A549 (cell line): ENCODE results near the gene CDC37L1.

Source experiments
- BHLHE40 ChIP-seq: IDR thresholded peaks from 2 replicates; pipeline ENCODE4 v1.6.1; 2012; ENCODE audit warnings: low read depth, low read length, inconsistent platforms
- EP300 ChIP-seq, 2 experiments: fragments of >200 bp; sonication (Bioruptor Twin); formaldehyde crosslinking; IDR thresholded peaks; 2 replicates in 1 of 2; 3 replicates in 1 of 2; pipeline ENCODE4 v1.6.1; 2016 to 2017
- FOSB ChIP-seq: fragments of 250-450 bp; sonication (Bioruptor Pico); IDR thresholded peaks from 2 replicates; pipeline ENCODE4 v1.5.0; 2020; ENCODE audit warnings: mild to moderate bottlenecking, moderate library complexity
- JUN ChIP-seq, 2 experiments: fragments of >200 bp; sonication (Bioruptor Twin); formaldehyde crosslinking; IDR thresholded peaks; 2 replicates in 1 of 2; 3 replicates in 1 of 2; pipeline ENCODE4 v1.6.1; 2016 to 2017
- POLR2A ChIP-seq: IDR thresholded peaks from 2 replicates; pipeline ENCODE4 v1.6.1; 2012; ENCODE audit warnings: mild to moderate bottlenecking, low read length
- RNF2 ChIP-seq: fragments of 200-600 bp; sonication (generic); IDR thresholded peaks from 2 replicates; pipeline ENCODE4 v1.6.1; 2016; ENCODE audit warnings: low read depth, mild to moderate bottlenecking, antibody characterized with exemption, moderate library complexity, borderline replicate concordance
- SMC3 ChIP-seq: fragments of >200 bp; sonication (Bioruptor Twin); formaldehyde crosslinking; IDR thresholded peaks from 3 replicates; pipeline ENCODE4 v1.6.1; 2018; ENCODE audit warnings: inconsistent platforms
- ZSCAN20 ChIP-seq: fragments of 250-450 bp; sonication (Bioruptor Pico); IDR thresholded peaks from 2 replicates; pipeline ENCODE4 v1.8.0; 2022; ENCODE audit warnings: mild to moderate bottlenecking, moderate library complexity
- TF ChIP-seq, protein P1 (sequence below): fragments of 150-350 bp; IDR thresholded peaks from 2 replicates; pipeline ENCODE4 v1.6.1; 2014; ENCODE audit warnings: low read depth, mild to moderate bottlenecking, low read length
- TF ChIP-seq, protein P2 (sequence below): fragments of >200 bp; sonication (Bioruptor Twin); formaldehyde crosslinking; IDR thresholded peaks from 3 replicates; pipeline ENCODE4 v1.5.1; 2016
- TF ChIP-seq, protein P3 (sequence below): fragments of 250-450 bp; sonication (Bioruptor Pico); IDR thresholded peaks from 2 replicates; pipeline ENCODE4 v1.5.0; 2021; ENCODE audit warnings: mild to moderate bottlenecking, moderate library complexity, borderline replicate concordance
- TF ChIP-seq, protein P4 (sequence below): IDR thresholded peaks from 2 replicates; pipeline ENCODE4 v1.6.1; 2012; ENCODE audit warnings: low read depth, borderline replicate concordance
- TF ChIP-seq, protein P5 (sequence below): fragments of 200-600 bp; sonication (generic); IDR thresholded peaks from 2 replicates; pipeline ENCODE4 v1.6.1; 2016; ENCODE audit warnings: antibody characterized with exemption, mild to moderate bottlenecking, moderate library complexity

DNA sequence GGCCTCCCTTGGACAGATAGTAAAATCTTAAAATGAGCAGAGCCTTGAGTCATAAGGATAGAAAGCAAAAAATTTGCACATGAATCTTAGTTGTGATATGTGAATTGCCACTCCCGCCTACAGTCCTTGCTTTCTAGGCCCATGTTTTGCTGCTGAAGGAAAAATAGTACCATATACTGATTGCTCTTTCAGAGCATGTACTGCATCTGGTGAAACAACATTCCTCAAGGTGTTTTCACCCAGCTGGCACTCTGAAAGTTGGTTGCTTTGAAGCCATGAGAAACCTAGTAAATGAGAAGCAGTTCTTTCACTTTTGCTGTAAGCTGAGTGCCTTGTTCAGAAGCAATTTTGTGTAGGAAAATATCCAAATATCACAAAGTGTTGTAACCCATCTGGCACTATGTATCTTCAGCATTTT, 10.3 kb downstream of the CDC37L1 start:
- no peak for TF ChIP-seq ZSCAN20 (CRISPR knock-in tag)
- TF ChIP-seq, protein P1, sequence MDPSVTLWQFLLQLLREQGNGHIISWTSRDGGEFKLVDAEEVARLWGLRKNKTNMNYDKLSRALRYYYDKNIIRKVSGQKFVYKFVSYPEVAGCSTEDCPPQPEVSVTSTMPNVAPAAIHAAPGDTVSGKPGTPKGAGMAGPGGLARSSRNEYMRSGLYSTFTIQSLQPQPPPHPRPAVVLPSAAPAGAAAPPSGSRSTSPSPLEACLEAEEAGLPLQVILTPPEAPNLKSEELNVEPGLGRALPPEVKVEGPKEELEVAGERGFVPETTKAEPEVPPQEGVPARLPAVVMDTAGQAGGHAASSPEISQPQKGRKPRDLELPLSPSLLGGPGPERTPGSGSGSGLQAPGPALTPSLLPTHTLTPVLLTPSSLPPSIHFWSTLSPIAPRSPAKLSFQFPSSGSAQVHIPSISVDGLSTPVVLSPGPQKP: no peak
- TF ChIP-seq, protein P2, sequence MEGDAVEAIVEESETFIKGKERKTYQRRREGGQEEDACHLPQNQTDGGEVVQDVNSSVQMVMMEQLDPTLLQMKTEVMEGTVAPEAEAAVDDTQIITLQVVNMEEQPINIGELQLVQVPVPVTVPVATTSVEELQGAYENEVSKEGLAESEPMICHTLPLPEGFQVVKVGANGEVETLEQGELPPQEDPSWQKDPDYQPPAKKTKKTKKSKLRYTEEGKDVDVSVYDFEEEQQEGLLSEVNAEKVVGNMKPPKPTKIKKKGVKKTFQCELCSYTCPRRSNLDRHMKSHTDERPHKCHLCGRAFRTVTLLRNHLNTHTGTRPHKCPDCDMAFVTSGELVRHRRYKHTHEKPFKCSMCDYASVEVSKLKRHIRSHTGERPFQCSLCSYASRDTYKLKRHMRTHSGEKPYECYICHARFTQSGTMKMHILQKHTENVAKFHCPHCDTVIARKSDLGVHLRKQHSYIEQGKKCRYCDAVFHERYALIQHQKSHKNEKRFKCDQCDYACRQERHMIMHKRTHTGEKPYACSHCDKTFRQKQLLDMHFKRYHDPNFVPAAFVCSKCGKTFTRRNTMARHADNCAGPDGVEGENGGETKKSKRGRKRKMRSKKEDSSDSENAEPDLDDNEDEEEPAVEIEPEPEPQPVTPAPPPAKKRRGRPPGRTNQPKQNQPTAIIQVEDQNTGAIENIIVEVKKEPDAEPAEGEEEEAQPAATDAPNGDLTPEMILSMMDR: no peak
- TF ChIP-seq, protein P3, sequence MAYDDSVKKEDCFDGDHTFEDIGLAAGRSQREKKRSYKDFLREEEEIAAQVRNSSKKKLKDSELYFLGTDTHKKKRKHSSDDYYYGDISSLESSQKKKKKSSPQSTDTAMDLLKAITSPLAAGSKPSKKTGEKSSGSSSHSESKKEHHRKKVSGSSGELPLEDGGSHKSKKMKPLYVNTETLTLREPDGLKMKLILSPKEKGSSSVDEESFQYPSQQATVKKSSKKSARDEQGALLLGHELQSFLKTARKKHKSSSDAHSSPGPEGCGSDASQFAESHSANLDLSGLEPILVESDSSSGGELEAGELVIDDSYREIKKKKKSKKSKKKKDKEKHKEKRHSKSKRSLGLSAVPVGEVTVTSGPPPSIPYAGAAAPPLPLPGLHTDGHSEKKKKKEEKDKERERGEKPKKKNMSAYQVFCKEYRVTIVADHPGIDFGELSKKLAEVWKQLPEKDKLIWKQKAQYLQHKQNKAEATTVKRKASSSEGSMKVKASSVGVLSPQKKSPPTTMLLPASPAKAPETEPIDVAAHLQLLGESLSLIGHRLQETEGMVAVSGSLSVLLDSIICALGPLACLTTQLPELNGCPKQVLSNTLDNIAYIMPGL: no peak
- TF ChIP-seq, protein P4, sequence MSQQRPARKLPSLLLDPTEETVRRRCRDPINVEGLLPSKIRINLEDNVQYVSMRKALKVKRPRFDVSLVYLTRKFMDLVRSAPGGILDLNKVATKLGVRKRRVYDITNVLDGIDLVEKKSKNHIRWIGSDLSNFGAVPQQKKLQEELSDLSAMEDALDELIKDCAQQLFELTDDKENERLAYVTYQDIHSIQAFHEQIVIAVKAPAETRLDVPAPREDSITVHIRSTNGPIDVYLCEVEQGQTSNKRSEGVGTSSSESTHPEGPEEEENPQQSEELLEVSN: no peak
- TF ChIP-seq POLR2A: no peak
- TF ChIP-seq JUN (IDR thresholded peaks at IDR 0.05): no peak
- TF ChIP-seq SMC3: no peak
- no peak for TF ChIP-seq BHLHE40
- TF ChIP-seq, protein P5, sequence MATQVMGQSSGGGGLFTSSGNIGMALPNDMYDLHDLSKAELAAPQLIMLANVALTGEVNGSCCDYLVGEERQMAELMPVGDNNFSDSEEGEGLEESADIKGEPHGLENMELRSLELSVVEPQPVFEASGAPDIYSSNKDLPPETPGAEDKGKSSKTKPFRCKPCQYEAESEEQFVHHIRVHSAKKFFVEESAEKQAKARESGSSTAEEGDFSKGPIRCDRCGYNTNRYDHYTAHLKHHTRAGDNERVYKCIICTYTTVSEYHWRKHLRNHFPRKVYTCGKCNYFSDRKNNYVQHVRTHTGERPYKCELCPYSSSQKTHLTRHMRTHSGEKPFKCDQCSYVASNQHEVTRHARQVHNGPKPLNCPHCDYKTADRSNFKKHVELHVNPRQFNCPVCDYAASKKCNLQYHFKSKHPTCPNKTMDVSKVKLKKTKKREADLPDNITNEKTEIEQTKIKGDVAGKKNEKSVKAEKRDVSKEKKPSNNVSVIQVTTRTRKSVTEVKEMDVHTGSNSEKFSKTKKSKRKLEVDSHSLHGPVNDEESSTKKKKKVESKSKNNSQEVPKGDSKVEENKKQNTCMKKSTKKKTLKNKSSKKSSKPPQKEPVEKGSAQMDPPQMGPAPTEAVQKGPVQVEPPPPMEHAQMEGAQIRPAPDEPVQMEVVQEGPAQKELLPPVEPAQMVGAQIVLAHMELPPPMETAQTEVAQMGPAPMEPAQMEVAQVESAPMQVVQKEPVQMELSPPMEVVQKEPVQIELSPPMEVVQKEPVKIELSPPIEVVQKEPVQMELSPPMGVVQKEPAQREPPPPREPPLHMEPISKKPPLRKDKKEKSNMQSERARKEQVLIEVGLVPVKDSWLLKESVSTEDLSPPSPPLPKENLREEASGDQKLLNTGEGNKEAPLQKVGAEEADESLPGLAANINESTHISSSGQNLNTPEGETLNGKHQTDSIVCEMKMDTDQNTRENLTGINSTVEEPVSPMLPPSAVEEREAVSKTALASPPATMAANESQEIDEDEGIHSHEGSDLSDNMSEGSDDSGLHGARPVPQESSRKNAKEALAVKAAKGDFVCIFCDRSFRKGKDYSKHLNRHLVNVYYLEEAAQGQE: no peak
- no peak for TF ChIP-seq FOSB (CRISPR knock-in tag)
- no peak for TF ChIP-seq EP300 (IDR thresholded peaks at IDR 0.05)
- no peak for TF ChIP-seq RNF2
